GM19452 (cell line): ENCODE data around the gene ASCL2.

Experiments
- ATAC-seq: cut with Tn5 transposase; IDR thresholded peaks from one replicate; pipeline ENCODE4 v1.9.1; 2021; ENCODE audit not compliant: unreplicated experiment

The ASCL2 gene

GRCh38 chr11:2263071-2263565 lies 7.3 kb downstream of the ASCL2 start:
- no peak for ATAC-seq

- ATAC-seq: no peak
Observed at GRCh38 chr11:2262301-2263070, 7.9 kb downstream of the ASCL2 start.

DNA sequence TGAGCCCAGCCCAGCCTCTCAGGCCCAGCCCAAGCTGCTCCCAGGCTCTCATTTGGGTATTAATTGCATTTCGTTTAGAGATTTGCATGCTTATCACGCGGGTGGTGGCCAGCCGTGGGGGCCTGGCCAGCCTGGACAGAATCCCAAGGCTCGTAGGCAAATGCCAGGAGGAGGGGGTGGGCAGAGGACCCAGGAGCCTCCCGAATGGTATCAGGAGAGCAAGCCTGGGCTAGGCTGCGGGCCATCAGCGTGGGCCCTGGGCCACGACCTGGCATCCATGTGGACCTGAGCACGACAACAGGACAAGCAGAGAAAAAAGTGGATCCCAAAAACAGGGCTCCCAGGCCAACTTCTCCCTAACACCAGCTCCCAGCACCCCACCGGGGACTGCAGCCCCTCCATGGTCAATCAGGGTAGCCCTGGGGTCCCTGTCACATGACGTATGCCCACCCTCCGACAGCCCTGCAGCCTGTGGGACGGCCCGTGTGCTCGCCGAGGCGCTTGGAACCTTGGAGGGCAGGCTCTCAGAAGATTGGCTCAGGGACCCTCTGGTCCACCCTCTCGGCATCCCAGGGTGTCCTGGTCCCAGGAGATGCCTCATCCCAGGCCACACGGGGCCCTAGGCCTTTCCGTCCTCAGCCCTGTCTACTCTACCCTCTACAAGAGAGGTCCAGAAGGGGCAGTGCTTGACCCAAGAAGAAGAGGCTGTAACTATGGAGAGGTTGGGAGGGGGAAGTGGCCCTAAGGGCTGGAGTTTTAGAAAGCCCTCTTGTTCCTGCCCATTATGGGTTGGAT lies 8.8 kb downstream of the ASCL2 start:
- no peak for ATAC-seq

GRCh38 chr11:2260491-2261364 lies 9.7 kb downstream of the ASCL2 start:
- no peak for ATAC-seq

DNA sequence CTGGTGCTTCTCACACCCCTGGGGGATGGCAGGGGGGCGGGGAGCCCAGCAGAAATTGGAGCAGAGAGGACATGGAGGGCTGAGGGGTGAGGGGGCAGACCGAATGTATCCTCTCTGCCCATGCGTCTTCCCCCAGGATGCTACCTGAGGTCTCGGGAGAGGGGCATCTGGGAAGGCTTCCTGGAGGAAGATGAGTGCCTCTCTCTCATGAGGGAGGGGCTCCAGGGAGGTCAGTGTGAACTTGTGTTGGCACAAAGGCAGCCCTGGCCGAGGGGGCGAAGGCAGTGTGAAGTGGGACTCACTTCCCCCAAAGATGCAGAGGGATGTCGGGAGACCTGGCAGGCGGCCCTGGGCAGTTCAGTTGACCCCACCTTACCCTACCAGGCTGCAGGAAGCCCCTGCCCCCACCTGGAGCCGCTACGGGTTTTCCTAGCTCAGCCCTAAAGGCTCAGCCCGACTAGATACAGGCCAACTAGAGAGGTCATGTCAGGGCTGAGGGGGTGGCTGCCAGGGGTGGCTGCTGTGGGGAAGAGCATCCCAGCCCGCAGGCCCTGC lies 10.4 kb downstream of the ASCL2 start:
- no peak for ATAC-seq

DNA sequence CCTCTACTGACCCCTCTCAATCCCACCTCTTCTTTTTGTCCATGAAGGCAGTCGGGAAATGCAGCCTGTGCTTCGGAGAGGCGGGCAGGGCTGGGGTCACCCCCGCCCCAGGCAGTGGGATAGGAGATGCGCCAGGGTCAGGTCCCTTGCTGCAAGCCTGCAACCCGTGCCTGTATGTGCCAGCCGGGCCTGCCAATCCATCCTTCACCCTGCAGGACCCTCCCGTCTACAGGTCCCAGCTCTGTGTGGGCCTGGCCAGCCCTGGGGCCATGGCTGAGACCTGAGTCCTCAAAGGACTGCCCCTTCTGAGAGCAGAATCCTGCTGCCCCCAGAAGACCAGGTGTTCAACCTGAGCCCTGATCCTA lies 10.9 kb downstream of the ASCL2 start:
- ATAC-seq: no peak

GRCh38 chr11:2258501-2259465 lies 11.6 kb downstream of the ASCL2 start:
- no peak for ATAC-seq

- no peak for ATAC-seq
Observed at GRCh38 chr11:2256951-2257700, 13.3 kb downstream of the ASCL2 start.

GRCh38 chr11:2256293-2256913 lies 14.0 kb downstream of the ASCL2 start:
- no peak for ATAC-seq

DNA sequence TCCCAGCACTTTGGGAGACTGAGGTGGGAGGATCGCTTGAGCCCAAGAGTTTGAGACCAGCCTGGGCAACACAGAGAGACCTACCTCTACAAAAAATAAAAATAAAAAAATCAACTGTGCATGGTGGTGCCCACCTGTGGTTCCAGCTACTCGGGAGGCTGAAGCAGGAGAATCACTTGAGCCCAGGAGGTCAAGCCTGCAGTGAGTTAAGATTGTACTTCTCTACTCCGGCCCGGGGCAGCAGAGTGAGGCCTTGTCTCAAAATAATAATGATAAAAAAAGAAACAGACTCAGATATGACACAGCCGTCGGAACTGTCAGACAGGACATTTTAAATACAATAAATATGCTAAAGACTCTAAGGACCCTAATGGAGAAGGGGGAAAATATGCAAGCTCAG lies 18.4 kb downstream of the ASCL2 start:
- ATAC-seq: no peak

DNA sequence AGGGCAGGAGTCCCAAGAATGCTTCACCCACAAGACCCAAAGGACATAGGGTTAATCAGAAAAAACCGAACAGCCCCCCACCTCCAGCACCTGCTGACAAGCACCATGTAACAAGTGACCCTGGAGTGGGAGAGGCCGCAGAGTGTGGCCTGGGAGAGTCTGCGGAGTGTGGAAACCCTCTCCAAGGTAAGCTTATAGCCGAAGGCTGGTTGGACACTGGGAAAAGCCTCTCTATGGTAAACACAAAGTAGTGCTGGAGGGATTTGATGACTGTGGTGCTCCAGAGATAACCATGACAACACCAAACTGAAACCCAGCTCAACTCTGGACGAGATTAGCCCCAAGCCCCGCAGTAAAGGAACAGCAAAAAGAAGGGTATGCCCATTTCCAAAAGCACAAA lies 19.2 kb downstream of the ASCL2 start:
- no peak for ATAC-seq

- ATAC-seq: no peak
Observed at GRCh38 chr11:2250485-2250884, 19.9 kb downstream of the ASCL2 start.

GRCh38 chr11:2250041-2250440 lies 20.3 kb downstream of the ASCL2 start:
- no peak for ATAC-seq

GRCh38 chr11:2249189-2249916 lies 21.0 kb downstream of the ASCL2 start:
- ATAC-seq: no peak

GRCh38 chr11:2248762-2249161 lies 21.6 kb downstream of the ASCL2 start:
- ATAC-seq: no peak

DNA sequence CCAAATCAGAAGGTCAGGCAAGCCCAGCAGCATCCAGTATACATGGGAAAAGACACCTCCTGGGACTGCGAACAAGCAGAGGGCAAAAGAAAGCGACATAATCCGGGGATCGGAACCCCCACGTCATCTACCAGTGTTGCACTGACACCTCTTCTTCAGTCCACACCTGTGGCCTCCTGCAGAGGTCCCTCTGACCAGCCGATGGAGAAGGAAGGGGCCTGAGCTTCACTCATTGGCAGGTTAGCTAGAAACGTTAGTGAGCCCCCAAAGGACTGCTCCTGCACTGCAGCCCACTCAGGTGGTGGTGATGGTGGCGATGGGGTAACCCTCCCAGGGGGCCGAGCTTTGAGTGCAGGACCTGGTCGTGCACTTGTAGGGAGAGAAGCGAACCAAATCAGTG lies 22.1 kb downstream of the ASCL2 start:
- ATAC-seq: no peak

DNA sequence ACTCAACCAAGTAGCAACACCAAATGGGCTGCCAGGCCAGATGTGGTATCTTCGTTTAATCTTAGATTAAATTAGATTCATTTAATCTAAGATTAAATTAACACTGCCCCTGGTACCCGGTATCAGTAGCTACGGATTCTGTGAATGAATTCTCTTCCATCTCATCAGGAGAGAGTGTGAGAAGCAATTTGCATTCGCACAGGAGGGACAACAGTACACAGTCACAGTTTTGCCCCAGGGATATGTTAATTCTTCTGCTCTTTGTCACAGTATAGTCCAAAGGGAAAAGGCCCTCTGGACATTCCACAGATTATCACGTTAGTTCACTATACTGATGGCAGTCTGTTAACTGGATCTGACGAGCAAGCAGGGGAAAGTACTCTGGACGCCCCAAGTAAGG lies 22.9 kb downstream of the ASCL2 start:
- no peak for ATAC-seq

GRCh38 chr11:2240834-2241233 lies 29.6 kb downstream of the ASCL2 start:
- ATAC-seq: no peak
